GM18498 (cell line): ENCODE data around the gene PPFIA4.

Source experiments
- ATAC-seq: cut with Tn5 transposase; IDR thresholded peaks from one replicate; pipeline ENCODE4 v1.9.1; 2021; ENCODE audit warnings: mild to moderate bottlenecking, moderate library complexity; ENCODE audit not compliant: unreplicated experiment

PPFIA4 gene

DNA sequence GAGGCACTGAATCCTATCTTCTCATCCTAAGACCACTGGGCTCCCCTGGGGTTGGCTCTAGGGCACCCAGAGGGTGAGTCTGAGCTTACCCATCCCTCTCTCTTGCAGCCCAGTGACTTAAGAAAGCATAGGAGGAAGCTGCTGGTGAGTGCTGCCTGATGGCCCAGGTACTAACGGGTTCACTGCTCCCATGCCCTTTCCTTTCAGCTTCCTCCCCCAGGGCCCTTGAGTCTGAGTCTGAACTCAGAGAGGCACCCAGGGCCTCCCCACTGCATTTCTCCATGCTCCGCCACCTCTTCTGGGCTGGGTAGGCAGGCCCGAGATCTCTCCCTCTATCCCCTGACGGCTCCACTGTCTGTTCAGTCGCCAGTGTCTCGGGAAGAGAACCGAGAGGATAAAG is 29.7 kb downstream of the PPFIA4 start:
- no peak for ATAC-seq

DNA sequence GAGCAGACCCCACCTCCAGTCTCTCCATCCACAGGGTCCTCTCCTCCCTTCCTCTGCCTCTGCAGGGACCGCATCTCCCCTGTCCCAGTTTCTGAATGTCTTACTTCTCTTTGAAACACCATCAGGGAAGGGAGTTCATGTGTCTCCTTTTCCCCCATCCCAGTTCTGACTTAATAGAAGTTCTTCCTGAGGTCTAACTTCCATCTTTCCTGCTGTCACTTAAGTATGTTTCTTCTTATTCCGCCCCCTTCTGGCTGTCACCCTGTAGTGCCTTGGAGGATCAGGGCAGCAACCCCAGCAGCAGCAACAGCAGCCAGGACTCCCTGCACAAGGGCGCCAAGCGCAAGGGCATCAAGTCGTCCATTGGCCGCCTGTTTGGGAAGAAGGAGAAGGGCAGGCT is 30.2 kb downstream of the PPFIA4 start:
- no peak for ATAC-seq

DNA sequence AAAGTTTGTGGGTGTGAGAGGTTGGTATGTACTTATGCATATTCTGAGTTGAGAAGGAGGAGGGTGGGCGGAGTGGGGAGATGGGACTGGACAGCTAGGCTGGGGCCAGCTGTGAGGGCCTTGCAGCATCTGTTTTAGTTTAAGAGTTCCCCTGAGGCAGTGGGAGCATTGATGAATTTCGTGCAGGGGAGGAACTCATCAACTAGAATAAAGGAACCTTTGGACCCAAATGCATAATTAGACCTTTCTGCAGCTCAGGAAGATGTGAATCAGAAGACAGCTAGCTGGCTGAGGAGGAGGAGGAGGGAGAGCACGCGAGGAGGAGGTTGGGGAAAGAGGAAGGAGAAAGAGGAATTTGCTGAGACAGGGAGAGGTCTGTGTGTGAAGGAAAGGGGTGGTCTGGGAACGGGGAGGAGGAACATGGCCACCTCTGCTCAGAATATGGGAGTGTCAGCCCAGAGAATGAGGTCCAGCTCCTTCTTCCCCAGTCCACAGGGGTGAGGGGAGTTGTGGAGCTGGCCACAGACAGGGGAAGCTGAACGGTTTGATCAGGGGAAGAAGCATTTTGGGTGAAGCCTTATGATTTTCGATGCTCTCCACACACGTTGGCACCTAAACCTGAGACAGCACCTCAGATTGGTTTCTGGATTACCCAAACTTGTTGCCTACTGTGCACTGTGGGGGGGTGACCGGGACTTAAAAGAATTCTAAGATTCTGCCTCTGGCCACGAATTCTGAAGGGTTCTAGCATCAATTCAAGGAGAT is 31.8 kb downstream of the PPFIA4 start:
- no peak for ATAC-seq

DNA sequence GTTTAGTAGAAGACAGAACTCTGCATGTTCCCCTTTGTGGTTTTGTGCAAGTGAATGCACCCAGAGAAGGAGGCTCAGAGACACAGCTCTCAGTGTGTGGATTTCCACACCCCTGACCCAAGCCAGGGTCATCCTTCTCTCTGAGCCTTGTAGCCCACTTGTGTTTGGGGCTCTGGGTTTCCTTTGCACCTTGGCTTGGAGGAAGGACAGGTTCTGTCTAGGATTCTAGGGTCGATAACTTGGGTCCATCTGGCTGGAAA is 32.3 kb downstream of the PPFIA4 start:
- ATAC-seq: no peak

DNA sequence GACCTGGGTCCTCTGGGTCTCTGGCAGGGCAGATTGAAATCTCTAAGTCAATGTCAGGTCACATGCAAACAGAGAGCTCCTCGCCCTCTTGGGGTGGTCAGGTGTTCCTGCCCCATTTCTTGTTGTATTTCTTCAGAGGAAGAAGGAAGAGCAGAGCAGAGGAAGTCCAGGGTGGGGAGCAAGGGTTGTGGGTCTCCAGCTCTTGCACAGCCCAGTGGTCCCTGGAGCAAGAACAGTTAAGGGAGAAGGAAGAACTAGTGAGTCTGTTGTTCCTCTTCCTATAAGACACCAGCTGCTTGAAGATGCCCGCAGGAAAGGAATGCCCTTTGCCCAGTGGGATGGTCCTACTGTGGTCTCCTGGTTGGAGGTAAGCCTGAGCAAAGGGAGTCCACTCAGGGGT is 33.2 kb downstream of the PPFIA4 start:
- no peak for ATAC-seq

DNA sequence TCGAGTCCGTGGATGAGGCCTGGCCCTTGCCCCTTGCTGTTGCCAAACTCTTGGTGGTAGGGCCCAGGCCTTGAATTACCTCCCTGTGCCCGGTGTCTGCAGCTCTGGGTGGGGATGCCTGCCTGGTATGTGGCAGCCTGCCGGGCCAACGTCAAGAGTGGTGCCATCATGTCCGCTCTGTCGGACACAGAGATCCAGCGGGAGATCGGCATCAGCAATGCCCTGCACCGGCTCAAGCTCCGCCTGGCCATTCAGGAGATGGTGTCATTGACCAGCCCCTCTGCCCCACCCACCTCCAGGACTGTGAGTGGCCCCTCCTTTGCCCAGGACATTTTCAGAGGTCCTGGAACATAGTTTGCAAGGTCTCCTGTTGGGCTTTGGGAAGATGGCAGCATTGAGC is 33.8 kb downstream of the PPFIA4 start:
- ATAC-seq: no peak

DNA sequence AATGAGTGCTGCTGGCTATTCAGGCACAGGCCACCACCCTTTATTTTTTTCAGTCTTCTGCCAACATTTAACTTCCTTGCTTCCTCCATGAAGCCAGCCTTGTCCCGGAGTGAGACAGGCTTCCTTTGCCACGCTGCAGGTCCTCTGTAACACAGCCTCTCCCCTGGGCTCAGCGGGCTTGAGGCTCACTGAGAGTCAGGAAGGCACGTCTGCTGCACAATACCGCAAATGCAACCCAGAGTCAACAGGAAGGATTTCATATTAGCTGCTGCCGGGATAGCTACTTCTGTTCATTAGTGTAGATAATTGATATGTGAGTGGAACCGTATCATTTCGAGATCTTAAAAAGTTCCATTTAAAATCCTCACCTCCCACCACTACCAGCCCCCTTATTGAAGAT is 37.0 kb downstream of the PPFIA4 start:
- ATAC-seq: no peak

DNA sequence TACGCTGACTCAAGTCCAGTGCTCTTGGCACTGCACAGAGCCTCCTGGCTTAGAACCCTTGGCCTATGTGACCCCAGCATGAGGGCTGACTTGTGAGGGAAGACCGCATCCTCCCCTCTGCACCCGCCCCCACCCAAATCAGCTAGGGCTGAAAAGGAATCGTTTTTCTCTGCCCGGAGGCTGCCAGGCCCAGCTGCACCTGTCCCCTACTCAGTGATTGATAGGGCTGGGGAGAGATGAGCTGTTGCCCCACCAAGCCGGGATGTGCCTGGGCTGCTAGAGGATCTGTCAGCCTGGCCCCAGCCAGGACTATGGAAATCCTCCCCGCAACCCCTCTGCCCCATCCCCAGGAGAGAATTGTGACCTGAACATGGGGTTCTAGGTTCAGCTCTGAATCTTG is 38.9 kb downstream of the PPFIA4 start:
- ATAC-seq: no peak

DNA sequence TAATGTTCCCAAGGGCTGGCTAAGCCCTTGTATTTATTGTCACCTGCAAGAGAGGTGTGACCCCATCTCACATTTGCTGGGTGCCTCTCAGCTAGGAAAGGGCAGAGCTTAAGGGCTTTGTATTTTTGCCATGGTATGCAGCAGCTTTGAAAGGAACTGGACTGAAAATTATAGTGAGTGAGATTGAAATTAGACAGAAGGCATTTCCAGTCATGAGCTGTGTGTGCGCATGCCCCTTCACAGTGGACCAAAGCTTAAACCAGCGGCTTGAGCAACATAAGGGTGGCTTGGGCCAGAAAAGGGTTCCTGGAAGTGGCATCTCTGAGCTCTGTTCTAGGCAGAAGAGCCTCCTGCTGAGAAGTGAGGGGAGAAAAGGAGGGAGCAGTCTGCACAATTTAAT is 39.7 kb downstream of the PPFIA4 start:
- no peak for ATAC-seq

DNA sequence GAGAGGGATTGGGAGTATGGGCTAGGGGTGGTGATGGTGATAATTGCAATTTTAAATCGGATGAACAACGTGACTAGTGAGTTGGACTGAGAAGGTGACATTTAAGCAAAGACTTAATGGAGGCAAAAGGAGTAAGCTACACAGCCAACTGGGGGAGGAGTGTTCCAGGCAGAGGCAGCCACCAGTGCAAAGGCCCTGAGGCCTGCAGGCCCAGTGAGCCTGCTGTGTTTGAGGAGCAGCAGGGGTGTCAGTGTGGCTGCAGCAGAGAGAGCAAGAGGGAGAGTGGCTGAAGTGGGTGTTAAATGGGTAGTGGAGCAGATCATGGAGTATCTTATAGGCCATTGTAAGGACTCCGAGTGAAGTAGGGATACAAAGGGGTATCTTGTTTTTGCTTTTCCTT is 40.7 kb downstream of the PPFIA4 start:
- no peak for ATAC-seq

DNA sequence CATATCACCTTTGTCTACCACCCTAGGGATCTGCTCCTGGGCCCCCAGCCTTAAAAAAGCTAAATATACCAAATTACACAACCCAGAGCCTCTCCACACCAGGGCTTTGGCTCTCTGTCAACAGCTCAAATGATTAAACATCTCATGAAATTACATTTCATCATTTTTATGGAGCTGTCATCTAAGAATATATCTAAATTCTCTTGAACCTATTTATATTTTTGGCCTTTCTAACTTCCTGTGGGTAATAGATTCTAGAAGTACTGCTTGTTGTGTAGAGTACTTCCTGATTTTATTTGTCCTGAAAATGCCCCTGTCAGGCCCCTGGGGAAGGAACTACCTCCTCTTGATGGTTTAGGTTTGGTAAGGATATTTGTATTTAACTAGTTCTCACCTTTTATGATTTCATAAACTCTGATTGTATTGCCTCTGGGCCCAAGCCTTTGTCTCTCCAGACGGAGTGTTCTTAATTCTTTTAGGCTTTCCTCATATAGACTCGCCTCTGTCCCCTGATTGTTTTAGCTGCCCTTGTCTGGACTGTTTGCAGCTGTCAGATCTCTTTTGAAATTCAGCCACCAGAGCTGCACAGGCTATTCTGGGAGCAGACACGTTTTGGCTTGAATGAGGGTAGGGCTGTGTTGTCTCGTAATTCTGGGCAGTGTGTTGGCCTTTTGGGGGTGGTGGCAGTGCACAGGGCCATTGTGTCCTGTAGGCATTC is 42.9 kb downstream of the PPFIA4 start:
- ATAC-seq: no peak

DNA sequence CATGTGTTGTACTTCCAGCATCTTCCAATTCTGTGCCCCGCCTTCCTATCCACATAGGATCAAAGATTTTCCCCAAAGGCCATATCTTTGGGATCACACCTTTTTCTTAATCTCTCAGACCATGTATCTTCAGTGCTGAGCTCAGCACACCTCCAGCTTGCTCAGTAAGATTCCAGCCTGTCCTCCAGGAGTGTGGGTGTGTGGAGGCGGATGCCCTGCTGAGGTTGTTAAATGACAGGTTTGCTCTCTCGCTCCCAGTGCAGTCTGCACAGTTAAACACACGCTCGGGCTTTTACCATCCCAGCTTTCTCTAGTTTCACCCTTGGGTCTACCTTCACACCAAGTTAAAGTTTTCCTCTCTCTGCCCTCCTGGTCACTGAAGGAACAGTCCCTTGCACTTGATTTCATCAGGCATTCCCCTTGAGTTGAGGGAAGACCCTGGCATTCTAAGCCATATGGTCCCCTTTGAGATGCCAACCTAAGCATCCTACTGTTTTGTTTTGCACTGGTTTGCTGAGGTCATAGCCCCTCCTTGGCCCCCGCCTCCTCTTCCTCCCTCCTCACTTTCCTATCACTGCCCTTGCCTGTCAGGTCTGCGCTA is 45.8 kb downstream of the PPFIA4 start:
- no peak for ATAC-seq

DNA sequence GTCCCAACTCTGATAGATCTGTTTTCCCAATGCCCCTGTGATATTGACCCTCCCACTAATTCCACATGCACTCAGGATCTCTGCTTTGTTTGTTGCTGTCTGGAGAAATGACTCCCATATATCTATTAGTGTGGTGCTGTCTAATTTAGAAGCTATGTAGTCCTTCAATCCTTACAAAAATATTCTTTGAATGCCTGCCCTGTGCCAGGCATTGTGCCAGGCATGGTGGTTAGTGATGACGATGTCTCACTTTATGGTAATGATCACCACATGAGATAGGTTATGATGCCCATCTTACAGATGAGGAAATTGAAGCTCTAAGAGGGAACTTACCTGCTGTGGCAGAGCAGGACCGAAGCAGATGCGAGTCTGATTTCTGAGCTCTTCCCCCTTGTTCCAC is 46.6 kb downstream of the PPFIA4 start:
- ATAC-seq: no peak

DNA sequence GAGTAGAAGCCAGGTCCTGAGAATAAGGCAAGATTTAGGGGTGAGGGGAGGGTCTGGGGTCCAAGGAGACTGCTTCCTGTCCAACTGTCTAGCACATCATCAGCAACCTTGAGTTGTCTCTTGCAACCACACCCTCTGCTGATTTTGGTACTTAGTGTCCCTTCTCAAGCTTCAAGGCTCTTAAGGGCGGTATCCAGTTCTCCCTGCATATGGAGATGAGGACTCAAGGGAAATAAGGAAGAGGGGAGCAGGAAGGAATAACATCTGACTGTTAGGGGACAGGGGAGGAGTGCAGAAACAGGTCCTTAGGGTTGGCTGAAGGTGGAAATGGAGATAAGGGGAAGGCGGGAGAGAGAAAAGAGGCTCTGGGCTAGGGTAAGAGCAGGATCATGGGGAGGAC is 47.2 kb downstream of the PPFIA4 start:
- ATAC-seq: no peak

DNA sequence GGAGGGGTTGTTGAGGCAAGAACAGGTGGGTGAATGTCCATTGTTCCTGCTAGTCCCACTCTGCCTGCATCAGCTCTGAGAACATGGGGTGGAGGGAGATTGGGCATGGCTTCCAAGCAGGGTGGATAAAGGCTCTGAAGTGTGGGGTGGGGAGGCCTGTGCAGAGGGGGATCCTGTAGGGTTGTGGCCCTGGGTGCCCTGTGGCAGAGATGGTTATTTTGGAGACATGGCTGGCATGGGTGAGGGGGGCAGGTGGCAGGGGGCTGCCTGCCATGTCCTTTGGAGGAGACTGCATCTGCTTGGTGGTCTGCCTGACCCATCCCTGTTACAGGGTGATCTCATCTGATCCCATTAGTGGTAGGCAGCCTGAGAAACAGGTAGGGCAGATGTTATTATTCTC is 48.3 kb downstream of the PPFIA4 start:
- ATAC-seq: no peak

DNA sequence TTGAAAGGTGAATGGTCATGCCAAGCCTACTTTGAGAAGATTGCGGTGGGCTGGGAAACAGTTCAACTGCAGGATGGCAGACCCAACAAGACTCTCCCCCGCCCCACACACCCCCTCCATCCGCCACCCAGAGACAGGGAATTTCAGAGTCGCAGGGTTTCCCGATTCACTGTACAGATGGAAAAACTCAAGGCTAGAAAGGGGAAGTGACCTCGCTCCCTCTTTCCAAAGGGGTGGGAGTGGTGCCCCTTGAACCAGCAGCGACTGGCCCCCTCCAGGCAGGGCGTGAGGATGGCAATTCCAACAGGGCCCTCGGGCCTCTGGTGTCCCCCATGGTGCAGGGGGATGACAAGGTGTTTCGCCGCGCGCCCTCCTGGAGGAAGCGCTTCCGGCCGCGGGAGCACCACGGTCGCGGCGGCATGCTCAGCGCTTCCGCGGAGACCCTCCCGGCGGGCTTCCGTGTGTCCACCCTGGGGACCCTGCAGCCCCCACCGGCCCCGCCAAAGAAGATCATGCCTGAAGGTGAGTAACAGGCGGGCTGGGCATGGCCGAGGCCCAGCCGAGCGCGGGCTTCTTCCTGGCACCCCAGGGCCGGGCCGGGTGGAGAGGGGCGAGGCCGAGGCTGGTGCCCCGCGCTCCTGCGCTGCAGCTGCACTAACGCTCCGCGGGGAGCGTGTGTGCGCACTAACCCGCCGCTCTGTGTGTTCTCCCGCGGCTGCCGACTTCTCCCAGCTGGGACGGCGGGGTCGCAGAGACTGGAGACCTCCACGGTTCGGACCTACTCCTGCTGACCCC is 49.1 kb downstream of the PPFIA4 start:
- ATAC-seq: no peak

DNA sequence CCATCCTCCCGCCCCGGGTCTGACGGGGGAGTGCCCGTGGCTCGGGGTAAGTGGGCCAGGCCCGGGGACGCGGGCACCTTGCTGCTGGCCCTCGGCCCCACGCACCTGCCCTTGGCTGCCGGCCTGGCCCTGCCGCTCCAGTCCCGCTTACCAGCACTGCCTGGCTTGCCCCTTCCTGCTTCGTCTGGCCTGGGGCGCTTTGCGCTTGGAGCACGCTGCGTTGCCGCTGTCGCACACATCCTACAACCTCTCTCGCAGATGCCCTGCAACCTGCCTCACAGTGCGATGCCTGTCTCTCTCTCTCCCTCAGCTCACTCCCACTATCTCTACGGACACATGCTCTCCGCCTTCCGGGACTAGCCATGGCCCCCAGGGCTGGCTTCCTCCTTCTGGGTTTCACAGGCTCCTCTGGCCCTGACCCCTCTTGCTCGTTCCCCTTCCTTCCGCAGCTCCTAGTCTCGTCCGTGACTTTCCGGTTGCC is 49.8 kb downstream of the PPFIA4 start:
- no peak for ATAC-seq

DNA sequence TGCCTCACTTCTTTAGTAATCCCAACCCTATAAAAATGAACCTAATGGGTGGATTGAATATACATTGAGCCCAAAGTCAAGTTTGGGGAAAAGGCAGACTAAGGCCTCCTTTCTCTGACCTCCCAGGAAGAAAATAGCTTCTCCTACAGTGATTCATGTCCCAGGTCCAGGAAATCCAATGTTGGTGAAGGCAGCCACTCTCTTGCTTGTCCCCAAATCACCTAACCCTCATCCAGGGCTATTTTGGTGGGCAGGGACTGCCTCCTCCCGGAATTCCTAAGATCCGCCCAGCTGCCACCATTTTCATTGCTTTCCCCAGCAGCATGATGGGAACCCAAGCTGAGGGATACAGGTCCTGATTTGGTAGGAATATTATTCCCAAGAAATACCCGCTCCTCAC is 51.1 kb downstream of the PPFIA4 start:
- no peak for ATAC-seq

DNA sequence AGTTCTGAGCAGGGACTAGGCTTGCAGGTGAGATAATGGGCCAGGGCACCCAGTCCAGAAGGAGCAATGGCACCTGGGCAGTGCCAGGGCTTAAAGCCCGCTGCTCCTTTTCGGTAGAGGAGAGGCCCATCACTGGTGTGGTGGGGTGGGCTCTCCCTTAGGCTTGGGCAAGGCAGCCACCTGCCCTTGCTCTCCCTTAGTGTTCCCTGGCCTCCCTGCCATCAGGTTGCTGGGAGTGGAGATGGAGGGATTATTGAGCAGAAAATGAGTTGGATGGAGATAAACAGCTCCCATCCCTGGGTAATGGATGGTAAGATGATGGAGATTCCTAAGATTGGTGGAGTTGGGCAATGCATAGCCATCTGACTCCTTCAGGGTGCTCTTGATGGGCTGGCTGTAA is 51.7 kb downstream of the PPFIA4 start:
- ATAC-seq: no peak

DNA sequence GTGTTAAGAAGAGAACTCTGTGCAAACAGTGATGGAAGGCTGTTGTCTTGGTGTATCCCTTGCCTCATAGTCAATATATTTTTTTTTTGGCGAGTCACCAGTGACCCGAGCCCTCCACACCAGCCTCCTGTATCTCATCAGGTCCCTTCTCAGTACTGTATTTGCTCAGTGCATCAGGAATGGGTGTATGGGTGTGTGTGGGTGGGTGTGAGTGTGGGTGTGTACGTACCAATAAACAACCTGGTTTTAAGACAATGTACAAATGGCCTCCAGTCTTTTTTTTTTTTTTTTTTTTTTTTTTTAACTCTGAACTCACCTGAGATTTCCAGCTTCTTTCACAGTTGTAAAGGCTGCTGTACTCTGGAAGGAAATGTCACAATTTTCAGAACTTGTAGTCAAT is 52.2 kb downstream of the PPFIA4 start:
- no peak for ATAC-seq

DNA sequence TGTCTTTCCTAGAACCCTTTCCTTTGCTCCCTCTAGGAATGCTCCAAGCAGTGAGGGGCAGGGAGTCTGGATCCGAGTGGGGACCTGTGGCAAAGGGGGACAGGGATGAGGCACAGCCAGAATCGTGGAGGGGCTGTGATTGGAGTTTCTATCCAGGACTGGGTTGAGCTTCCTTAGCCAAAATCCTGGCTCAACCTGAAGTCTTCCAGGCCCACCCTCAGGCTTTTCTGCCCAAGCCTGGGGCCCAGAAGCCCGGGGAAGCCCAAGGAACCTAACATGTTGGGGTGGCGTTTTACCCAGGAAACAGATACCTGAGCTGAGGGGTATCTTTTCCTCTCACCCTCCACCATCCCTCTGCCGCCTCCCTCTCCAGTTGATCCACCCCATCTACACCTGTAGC is 54.2 kb downstream of the PPFIA4 start:
- ATAC-seq: no peak
